Measurements from ENCODE around the gene SLC12A5. TPM values are rescaled to one million over a fixed set of nuclear protein-coding genes. Genes with fewer than 3 reads are reported as not detected.
A peak's percentile ranks its signal among the peaks of the same experiment; 100 is the strongest.

SLC12A5 gene
- total RNA-seq, 6 donors from 2014 or later: 0.69 to 1.3 TPM; not detected in 4

DNA sequence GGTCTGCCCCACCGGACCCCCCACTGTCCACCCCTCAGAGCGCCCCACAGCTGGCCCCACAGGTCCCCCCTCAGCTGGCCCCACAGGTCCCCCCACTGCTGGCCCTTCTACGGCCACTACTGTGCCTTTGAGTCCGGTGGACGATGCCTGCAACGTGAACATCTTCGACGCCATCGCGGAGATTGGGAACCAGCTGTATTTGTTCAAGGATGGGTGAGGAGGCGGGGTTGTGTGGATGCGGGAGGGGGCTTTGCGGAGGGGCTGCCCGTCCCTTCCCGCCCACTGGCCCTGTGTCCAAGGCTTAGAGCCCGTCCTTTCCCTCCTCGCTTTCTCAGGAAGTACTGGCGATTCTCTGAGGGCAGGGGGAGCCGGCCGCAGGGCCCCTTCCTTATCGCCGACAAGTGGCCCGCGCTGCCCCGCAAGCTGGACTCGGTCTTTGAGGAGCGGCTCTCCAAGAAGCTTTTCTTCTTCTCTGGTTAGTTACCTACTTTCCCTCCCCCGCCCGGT is 15.6 kb upstream of the SLC12A5 start:
- Histone ChIP-seq H3K27ac (peak overlapping the region in 1 of 4 donors; percentile 26), H3K9me3 (no peaks in the 10 kb centered on the region), H3K27me3 (peaks cover 0 to 33% (median 18%) of the 10 kb centered on the region in 4 donors), H3K4me3 (peak overlapping the region in 1 of 4 donors; percentile 18), H3K36me3 (no peaks in the 10 kb centered on the region), H3K4me1 (peaks cover 9 to 38% (median 18%) of the 10 kb centered on the region in 4 donors)
- no peak for ATAC-seq (ENCODE audit: low FRiP score in 2 of 2)
- TF ChIP-seq POLR2A (IDR thresholded peaks at IDR 0.05): no peak
- no peak for TF ChIP-seq EP300 (IDR thresholded peaks at IDR 0.05)
- TF ChIP-seq POLR2AphosphoS5 (IDR thresholded peaks at IDR 0.05): no peak
- TF ChIP-seq, protein P1, sequence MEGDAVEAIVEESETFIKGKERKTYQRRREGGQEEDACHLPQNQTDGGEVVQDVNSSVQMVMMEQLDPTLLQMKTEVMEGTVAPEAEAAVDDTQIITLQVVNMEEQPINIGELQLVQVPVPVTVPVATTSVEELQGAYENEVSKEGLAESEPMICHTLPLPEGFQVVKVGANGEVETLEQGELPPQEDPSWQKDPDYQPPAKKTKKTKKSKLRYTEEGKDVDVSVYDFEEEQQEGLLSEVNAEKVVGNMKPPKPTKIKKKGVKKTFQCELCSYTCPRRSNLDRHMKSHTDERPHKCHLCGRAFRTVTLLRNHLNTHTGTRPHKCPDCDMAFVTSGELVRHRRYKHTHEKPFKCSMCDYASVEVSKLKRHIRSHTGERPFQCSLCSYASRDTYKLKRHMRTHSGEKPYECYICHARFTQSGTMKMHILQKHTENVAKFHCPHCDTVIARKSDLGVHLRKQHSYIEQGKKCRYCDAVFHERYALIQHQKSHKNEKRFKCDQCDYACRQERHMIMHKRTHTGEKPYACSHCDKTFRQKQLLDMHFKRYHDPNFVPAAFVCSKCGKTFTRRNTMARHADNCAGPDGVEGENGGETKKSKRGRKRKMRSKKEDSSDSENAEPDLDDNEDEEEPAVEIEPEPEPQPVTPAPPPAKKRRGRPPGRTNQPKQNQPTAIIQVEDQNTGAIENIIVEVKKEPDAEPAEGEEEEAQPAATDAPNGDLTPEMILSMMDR (IDR thresholded peaks at IDR 0.05): no peak
- 1 to 23% methylated on average over 14 to 28 of the region's 29 CpGs for WGBS, 2 donors
- peak in 1 of 2 donors; percentile 77 for DNase-seq

DNA sequence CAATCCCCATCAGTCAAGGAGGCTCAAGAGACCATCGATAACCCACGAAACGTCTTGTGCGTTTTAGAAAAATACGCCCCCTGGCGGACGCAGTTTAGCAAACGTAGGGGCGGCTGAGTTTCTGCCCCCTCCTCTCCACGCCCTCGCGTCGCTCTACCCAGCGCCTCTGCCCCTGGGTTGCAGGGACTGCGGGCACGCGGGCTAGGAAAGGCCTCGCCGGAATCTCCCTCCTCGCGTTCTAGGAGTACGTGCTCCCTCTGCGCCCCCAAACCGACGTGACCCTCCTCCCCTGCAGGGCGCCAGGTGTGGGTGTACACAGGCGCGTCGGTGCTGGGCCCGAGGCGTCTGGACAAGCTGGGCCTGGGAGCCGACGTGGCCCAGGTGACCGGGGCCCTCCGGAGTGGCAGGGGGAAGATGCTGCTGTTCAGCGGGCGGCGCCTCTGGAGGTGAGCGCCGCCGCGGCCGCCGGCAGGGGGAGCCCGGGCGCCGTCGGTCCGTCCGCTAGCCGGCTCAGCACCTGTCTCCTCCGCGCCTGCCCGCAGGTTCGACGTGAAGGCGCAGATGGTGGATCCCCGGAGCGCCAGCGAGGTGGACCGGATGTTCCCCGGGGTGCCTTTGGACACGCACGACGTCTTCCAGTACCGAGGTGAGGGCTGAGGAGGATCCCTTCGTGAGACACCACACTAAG is 15.0 kb upstream of the SLC12A5 start:
- Histone ChIP-seq H3K27me3 (peaks cover 0 to 33% (median 18%) of the 10 kb centered on the region in 4 donors), H3K4me1 (peaks cover 7 to 32% (median 16%) of the 10 kb centered on the region in 4 donors), H3K27ac (no peak overlapping the region), H3K4me3 (peak overlapping the region in 3 of 4 donors; percentile 14 to 18 (median 15)), H3K36me3 (no peaks in the 10 kb centered on the region), H3K9me3 (no peaks in the 10 kb centered on the region)
- DNase-seq: peak; percentile 67 to 94
- peak; percentile 48 to 79 for ATAC-seq (ENCODE audit: low FRiP score in 2 of 2)
- TF ChIP-seq, protein P1 (IDR thresholded peaks at IDR 0.05): peak; percentile 65 to 94 (median 89)
- no peak for TF ChIP-seq EP300 (IDR thresholded peaks at IDR 0.05)
- WGBS, 2 donors: 0 to 3% methylated on average over 15 to 32 of the region's 67 CpGs

DNA sequence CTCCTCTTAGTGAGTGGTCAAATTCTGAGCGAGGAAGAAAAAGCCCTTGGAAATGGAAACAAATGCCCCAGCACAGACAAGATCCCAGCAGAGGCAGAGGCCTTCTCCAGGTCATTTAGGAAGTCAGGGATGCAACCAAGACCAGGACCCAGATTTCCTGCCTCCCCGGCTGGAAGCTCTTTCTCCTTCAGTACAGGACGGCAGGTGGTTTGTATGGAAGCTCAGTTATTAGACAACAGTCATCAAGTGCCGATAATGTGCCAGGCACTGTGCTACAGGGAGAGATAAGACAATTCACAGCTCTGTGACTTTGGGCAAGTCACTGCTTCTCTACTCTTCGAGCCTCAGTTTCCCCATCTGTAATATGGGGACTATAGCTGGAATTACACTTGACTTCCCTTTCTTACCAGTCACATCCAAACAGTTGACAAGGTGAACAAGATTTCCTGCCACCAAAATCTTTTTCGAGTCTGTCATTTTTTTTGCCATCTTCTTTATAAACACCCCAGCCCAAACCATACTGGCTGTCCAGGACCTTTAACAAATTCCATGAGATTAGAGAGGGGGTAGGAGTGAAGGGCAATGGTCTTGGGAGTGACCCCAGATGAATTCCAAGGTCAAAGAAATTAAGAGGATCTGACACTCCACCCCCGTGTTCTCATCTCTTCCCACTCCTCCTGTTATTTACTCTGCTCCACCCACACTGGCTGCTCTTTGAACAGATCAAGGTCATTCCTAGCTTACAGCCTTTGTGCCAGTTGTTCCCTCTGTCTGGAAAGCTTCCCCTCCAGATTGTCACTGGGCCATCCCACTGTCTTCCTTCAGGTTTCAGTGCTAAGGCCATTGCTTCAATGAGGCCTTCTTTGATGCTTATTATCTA is 14.3 kb upstream of the SLC12A5 start:
- DNase-seq: no peak
- ATAC-seq (ENCODE audit: low FRiP score in 2 of 2): no peak
- Histone ChIP-seq H3K4me3 (peak overlapping the region in 1 of 4 donors; percentile 18), H3K9me3 (no peaks in the 10 kb centered on the region), H3K36me3 (no peaks in the 10 kb centered on the region), H3K27ac (no peak overlapping the region), H3K4me1 (peaks cover 7 to 30% (median 16%) of the 10 kb centered on the region in 4 donors), H3K27me3 (peaks cover 0 to 33% (median 17%) of the 10 kb centered on the region in 4 donors)
- 64 to 67% methylated on average over 7 of the region's 7 CpGs for WGBS, 2 donors
- TF ChIP-seq, protein P1 (IDR thresholded peaks at IDR 0.05): no peak
- TF ChIP-seq POLR2AphosphoS5 (IDR thresholded peaks at IDR 0.05) (no peak), POLR2A (IDR thresholded peaks at IDR 0.05) (no peak)

DNA sequence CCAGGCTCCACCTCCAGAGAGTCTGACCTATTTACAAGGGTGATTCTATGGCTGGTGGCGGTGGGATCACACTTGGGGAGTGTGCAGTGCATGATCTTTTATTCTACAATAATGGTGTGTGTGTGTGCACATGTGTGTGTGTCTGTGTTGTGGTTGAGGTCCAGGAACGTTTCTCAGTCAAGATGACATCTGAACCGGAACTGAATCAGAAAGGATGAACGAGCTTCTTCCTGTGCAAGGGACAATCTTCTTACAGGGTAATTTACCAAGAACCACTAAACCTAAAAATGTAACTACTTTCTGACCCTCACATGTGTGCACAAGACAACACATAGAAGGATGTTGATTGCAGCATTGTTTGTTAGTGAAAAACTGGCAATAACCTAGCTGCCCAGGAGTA is 11.7 kb upstream of the SLC12A5 start:
- 59 to 62% methylated on average over 4 of the region's 4 CpGs for WGBS, 2 donors
- H3K27ac ChIP-seq: no peak overlapping the region
- H3K36me3 ChIP-seq: no peaks in the 10 kb centered on the region
- H3K4me3 ChIP-seq: no peak overlapping the region
- TF ChIP-seq POLR2AphosphoS5 (IDR thresholded peaks at IDR 0.05) (no peak), EP300 (IDR thresholded peaks at IDR 0.05) (no peak), POLR2A (IDR thresholded peaks at IDR 0.05) (no peak)
- TF ChIP-seq, protein P1 (IDR thresholded peaks at IDR 0.05): no peak
- H3K27me3 ChIP-seq: peaks cover 0 to 23% (median 11%) of the 10 kb centered on the region in 4 donors
- no peaks in the 10 kb centered on the region for H3K9me3 ChIP-seq
- H3K4me1 ChIP-seq: peaks cover 8 to 33% (median 23%) of the 10 kb centered on the region in 4 donors
- ATAC-seq (ENCODE audit: low FRiP score in 2 of 2): no peak
- DNase-seq: no peak
